HepG2 (cell line): ENCODE results near the gene CAMK1.

Experiments used
- KAT8 ChIP-seq: IDR thresholded peaks from 2 replicates; pipeline ENCODE4 v1.6.1; 2016; ENCODE audit warnings: missing genetic modification reagents, missing compliant biosample characterization
- ZNF609 ChIP-seq: sonication (generic); formaldehyde crosslinking; IDR thresholded peaks from 2 replicates; pipeline ENCODE4 v1.4.0; 2020; ENCODE audit warnings: mild to moderate bottlenecking, missing genetic modification reagents, borderline replicate concordance
- ZNF790 ChIP-seq: sonication (generic); formaldehyde crosslinking; IDR thresholded peaks from 2 replicates; pipeline ENCODE4 v1.8.0; 2022; ENCODE audit warnings: missing genetic modification reagents, mild to moderate bottlenecking, borderline replicate concordance

GRCh38 chr3:9760779-9761505 is 8.8 kb downstream of the CAMK1 start:
- TF ChIP-seq ZNF609: no peak
- no peak for TF ChIP-seq ZNF790 (CRISPR knock-in tag)
- no peak for TF ChIP-seq KAT8 (CRISPR knock-in tag)
